GM06990 (cell line): Measurements from ENCODE around the gene MRPL55.
A peak's percentile ranks its signal among the peaks of the same experiment; 100 is the strongest.

Experiments
- DNase-seq: peaks from one replicate; pipeline ENCODE4 v3.0.0-alpha.2; 2011; ENCODE audit not compliant: insufficient read length; ENCODE audit errors: extremely low read depth
- H3K27me3 ChIP-seq: replicated peaks from 2 replicates; pipeline ENCODE4 v1.6.0; 2011; ENCODE audit warnings: low read length; ENCODE audit not compliant: control insufficient read depth, insufficient read depth
- H3K36me3 ChIP-seq: 2 replicates; pipeline ENCODE4 v1.5.1; 2011; ENCODE audit warnings: low read length; ENCODE audit not compliant: control insufficient read depth, insufficient read depth
- H3K4me3 ChIP-seq: replicated peaks from 2 replicates; pipeline ENCODE4 v1.5.1; 2011; ENCODE audit warnings: low read depth, mild to moderate bottlenecking, control low read depth, low read length
- CTCF ChIP-seq: IDR thresholded peaks from 2 replicates; pipeline ENCODE4 v1.5.1; 2011; ENCODE audit warnings: low read length, control low read depth, mild to moderate bottlenecking, inconsistent platforms; ENCODE audit not compliant: insufficient read depth, poor library complexity, severe bottlenecking

Gene MRPL55

GRCh38 chr1:228110556-228110955 is 1.5 kb upstream of the MRPL55 start:
- no peak for DNase-seq
- Histone ChIP-seq H3K36me3 (peaks cover 15% of the 10 kb centered on the region), H3K27me3 (no peaks in the 10 kb centered on the region), H3K4me3 (no peak overlapping the region)
- no peak for TF ChIP-seq CTCF

- Histone ChIP-seq H3K36me3 (peaks cover 15% of the 10 kb centered on the region), H3K4me3 (peak overlapping the region; percentile 99), H3K27me3 (no peaks in the 10 kb centered on the region)
- TF ChIP-seq CTCF: no peak
- DNase-seq: no peak
These were observed 926 bp upstream of the MRPL55 start for GRCh38 chr1:228109962-228110488.

- TF ChIP-seq CTCF: no peak
These were observed 392 bp downstream of the MRPL55 start for GRCh38 chr1:228108742-228109072.

GRCh38 chr1:228108055-228108690 is 926 bp downstream of the MRPL55 start:
- Histone ChIP-seq H3K36me3 (peaks cover 15% of the 10 kb centered on the region), H3K27me3 (no peaks in the 10 kb centered on the region), H3K4me3 (peak overlapping the region; percentile 99)
- no peak for TF ChIP-seq CTCF
- DNase-seq: no peak

More at GRCh38 chr1:228108742-228109072, 392 bp downstream of the MRPL55 start:
- H3K36me3 ChIP-seq: peaks cover 15% of the 10 kb centered on the region
- peak overlapping the region; percentile 99 for H3K4me3 ChIP-seq
- DNase-seq: no peak
- no peaks in the 10 kb centered on the region for H3K27me3 ChIP-seq

- H3K27me3 ChIP-seq: no peaks in the 10 kb centered on the region
- no peak for DNase-seq
- H3K4me3 ChIP-seq: no peak overlapping the region
- no peak for TF ChIP-seq CTCF
- H3K36me3 ChIP-seq: peaks cover 15% of the 10 kb centered on the region
These were observed 1.5 kb downstream of the MRPL55 start for GRCh38 chr1:228107636-228108035.

- no peak for DNase-seq
- peaks cover 15% of the 10 kb centered on the region for H3K36me3 ChIP-seq
- H3K27me3 ChIP-seq: no peaks in the 10 kb centered on the region
- TF ChIP-seq CTCF: no peak
- H3K4me3 ChIP-seq: no peak overlapping the region
These were observed 2.4 kb downstream of the MRPL55 start for GRCh38 chr1:228106800-228107054.
